Esophagus muscularis mucosa (tissue), 2 donors: Measurements from ENCODE around the gene SH3D19.

Experiments used
- EP300 ChIP-seq: sonication (generic); formaldehyde crosslinking; IDR thresholded peaks from one replicate; pipeline ENCODE4 v1.6.1; 2017; ENCODE audit warnings: antibody characterized with exemption
- POLR2A ChIP-seq: fragments of 450-650 bp; IDR thresholded peaks from one replicate; pipeline ENCODE4 v1.6.1; 2017; ENCODE audit warnings: antibody characterized with exemption, moderate library complexity, mild to moderate bottlenecking, low read depth

GRCh38 chr4:151304226-151304625, 21.2 kb downstream of the SH3D19 start:
- TF ChIP-seq EP300, result no peak
- TF ChIP-seq POLR2A, result no peak
